SK-N-SH (cell line): ENCODE results near the gene ELFN2. TPM values are rescaled to one million over a fixed set of nuclear protein-coding genes. Genes with fewer than 3 reads are reported as not detected.

Source experiments
- CTCF ChIA-PET: fragments of 300-600, 350-600 bp; formaldehyde crosslinking; extraction: SDS; loops from one replicate; lab custom pipeline; 2021; lab: Yijun Ruan, JAX
- POLR2A ChIA-PET: fragments of 350-600 bp; sonication (Branson Sonifier 250); formaldehyde crosslinking; extraction: SDS; loops from one replicate; lab custom pipeline; 2020; ENCODE audit warnings: antibody characterized with exemption, inconsistent platforms; lab: Yijun Ruan, JAX
- DNase-seq: peaks from one replicate; pipeline ENCODE4 v3.0.0; 2012
- H2AFZ ChIP-seq: fragments of 200-600 bp; sonication (generic); 2 replicates; pipeline ENCODE4 v1.8.1; 2016; ENCODE audit warnings: antibody characterized with exemption, mild to moderate bottlenecking, low read depth
- H3F3A ChIP-seq: fragments of 200-600 bp; sonication (generic); replicated peaks from 2 replicates; pipeline ENCODE3; 2016; ENCODE audit warnings: antibody characterized with exemption, mild to moderate bottlenecking; ENCODE audit not compliant: insufficient read depth
- H3K27ac ChIP-seq, 2 experiments: fragments of 200-500 bp in 1 of 2; fragments of 200-600 bp in 1 of 2; sonication (Bioruptor generic) in 1 of 2; sonication (generic), shearing (Covaris generic) in 1 of 2; 2 replicates each; pipeline versions ENCODE4 v1.5.1 to v1.6.1; 2014 to 2016; ENCODE audit warnings: low read depth in 2 of 2, inconsistent platforms in 1 of 2, low read length in 1 of 2, mild to moderate bottlenecking in 1 of 2, mixed read lengths in 1 of 2
- H3K27me3 ChIP-seq: fragments of 200-600 bp; sonication (generic), shearing (Covaris generic); 2 replicates; pipeline ENCODE4 v1.6.1; 2016; ENCODE audit warnings: mixed run types; ENCODE audit not compliant: insufficient read depth
- H3K36me3 ChIP-seq, 2 experiments: fragments of 200-500 bp in 1 of 2; fragments of 200-600 bp in 1 of 2; sonication (Bioruptor generic) in 1 of 2; sonication (generic) in 1 of 2; replicated peaks in 1 of 2; 2 replicates each; pipeline versions ENCODE3 to v1.5.1; 2014 to 2016; ENCODE audit warnings: low read length in 1 of 2, mild to moderate bottlenecking in 1 of 2; ENCODE audit not compliant: insufficient read depth in 2 of 2, control insufficient read depth in 1 of 2
- H3K4me1 ChIP-seq, 2 experiments: fragments of 200-500 bp in 1 of 2; fragments of 200-600 bp in 1 of 2; sonication (Bioruptor generic) in 1 of 2; sonication (generic), shearing (Covaris generic) in 1 of 2; 2 replicates each; pipeline versions ENCODE4 v1.5.1 to v1.6.1; 2014 to 2016; ENCODE audit warnings: low read depth in 1 of 2, low read length in 1 of 2, mixed run types in 1 of 2; ENCODE audit not compliant: insufficient read depth in 2 of 2, control insufficient read depth in 1 of 2
- H3K4me2 ChIP-seq: fragments of 200-600 bp; sonication (generic), shearing (Covaris generic); 2 replicates; pipeline ENCODE4 v1.6.1; 2017; ENCODE audit warnings: mixed run types
- H3K4me3 ChIP-seq, 2 experiments: fragments of 200-500 bp in 1 of 2; fragments of 200-600 bp in 1 of 2; sonication (Bioruptor generic) in 1 of 2; sonication (generic), shearing (Covaris generic) in 1 of 2; 2 replicates each; pipeline versions ENCODE4 v1.5.1 to v1.8.1; 2014 to 2016; ENCODE audit warnings: low read depth in 2 of 2, inconsistent platforms in 1 of 2, low read length in 1 of 2, mild to moderate bottlenecking in 1 of 2, mixed read lengths in 1 of 2, moderate library complexity in 1 of 2
- H3K79me2 ChIP-seq: fragments of 200-600 bp; sonication (generic); 2 replicates; pipeline ENCODE4 v1.8.1; 2017; ENCODE audit warnings: mild to moderate bottlenecking; ENCODE audit not compliant: insufficient read depth
- H3K9ac ChIP-seq: fragments of 200-600 bp; sonication (generic); 2 replicates; pipeline ENCODE4 v1.6.1; 2017; ENCODE audit warnings: mixed run types
- H3K9me2 ChIP-seq: fragments of 200-600 bp; sonication (generic); 2 replicates; pipeline ENCODE4 v1.6.1; 2017; ENCODE audit warnings: mixed run types
- H3K9me3 ChIP-seq: fragments of 200-600 bp; sonication (generic); 2 replicates; pipeline ENCODE4 v1.6.1; 2017; ENCODE audit warnings: mixed run types, mild to moderate bottlenecking, moderate library complexity
- H4K20me1 ChIP-seq: fragments of 200-600 bp; sonication (generic); 2 replicates; pipeline ENCODE4 v1.6.1; 2017; ENCODE audit warnings: mild to moderate bottlenecking, mixed run types; ENCODE audit not compliant: insufficient read depth
- CTCF ChIP-seq: fragments of 200-600 bp; sonication (generic); IDR thresholded peaks from 2 replicates; pipeline ENCODE4 v1.6.1; 2017; ENCODE audit warnings: antibody characterized with exemption, mild to moderate bottlenecking, moderate library complexity
- EP300 ChIP-seq, 2 experiments: IDR thresholded peaks; 2 replicates each; pipeline versions ENCODE4 v1.4.0 to v1.6.1; 2012; ENCODE audit warnings: borderline replicate concordance in 1 of 2, low read depth in 1 of 2, low read length in 1 of 2
- EZH2phosphoT487 ChIP-seq: fragments of 200-600 bp; sonication (generic); IDR thresholded peaks from 2 replicates; pipeline ENCODE4 v1.6.1; 2017; ENCODE audit warnings: low read depth, mixed run types, mild to moderate bottlenecking, antibody characterized with exemption, moderate library complexity, borderline replicate concordance
- FOXJ3 ChIP-seq: sonication (generic); formaldehyde crosslinking; IDR thresholded peaks from 2 replicates; pipeline ENCODE4 v1.5.1; 2020; ENCODE audit warnings: mild to moderate bottlenecking, missing genetic modification reagents
- JUND ChIP-seq: IDR thresholded peaks from 2 replicates; pipeline ENCODE4 v1.4.0; 2012
- POLR2AphosphoS5 ChIP-seq: IDR thresholded peaks from 2 replicates; pipeline ENCODE4 v1.6.1; 2012; ENCODE audit warnings: low read depth, low read length
- RAD21 ChIP-seq: IDR thresholded peaks from 2 replicates; pipeline ENCODE4 v1.6.1; 2012; ENCODE audit warnings: mild to moderate bottlenecking, low read length
- RCOR1 ChIP-seq: fragments of 150-350 bp; IDR thresholded peaks from 2 replicates; pipeline ENCODE4 v1.6.1; 2017; ENCODE audit warnings: antibody characterized with exemption, low read length
- REST ChIP-seq: IDR thresholded peaks from 2 replicates; pipeline ENCODE4 v1.6.1; 2012; ENCODE audit warnings: mild to moderate bottlenecking, low read depth, low read length, moderate library complexity
- RXRA ChIP-seq: IDR thresholded peaks from 2 replicates; pipeline ENCODE4 v1.4.0; 2012; ENCODE audit warnings: low read depth, mild to moderate bottlenecking, borderline replicate concordance
- USF1 ChIP-seq: IDR thresholded peaks from 2 replicates; pipeline ENCODE4 v1.4.0; 2012; ENCODE audit warnings: low read depth, borderline replicate concordance
- YY1 ChIP-seq: IDR thresholded peaks from 2 replicates; pipeline ENCODE4 v1.4.0; 2012; ENCODE audit warnings: low read depth, mild to moderate bottlenecking
- WGBS: methylation state at CpG from one replicate; pipeline ENCODE4 v1.1.6; 2017; ENCODE audit warnings: low lambda C conversion rate; 5-methylcytosine and 5-hydroxymethylcytosine counted together
- polyA plus RNA-seq, 3 experiments: library from polyadenylated mRNA; depleted of rRNA; stranded (reverse); fragments of >200 nt; gene quantifications; 2 replicates each; pipeline ENCODE4 v1.2.3, GENCODE V29; 2012

ELFN2 gene
- polyA plus RNA-seq, 1 of the 3 experiments (the other 2 are of a cell fraction) = 2.8 TPM

- TF ChIP-seq CTCF (no peak), EZH2phosphoT487 (no peak), FOXJ3 (CRISPR knock-in tag) (no peak), RAD21 (no peak), RCOR1 (no peak), REST (no peak), USF1 (no peak), EP300 (IDR thresholded peaks at IDR 0.05; ENCODE audit: borderline replicate concordance in 1 of 2, low read depth in 1 of 2, low read length in 1 of 2) (no peak)
Observed at GRCh38 chr22:37460684-37461083, 33.4 kb upstream of the ELFN2 start (continued).

- 75% methylated on average over 9 of the region's 9 CpGs for WGBS
- H3K9me3 ChIP-seq = no peaks in the 10 kb centered on the region
- H2AFZ ChIP-seq = no peak overlapping the region
- H3F3A ChIP-seq = peaks cover 11% of the 10 kb centered on the region
- H3K27me3 ChIP-seq = no peaks in the 10 kb centered on the region
- no peak for DNase-seq
- peaks cover 16 to 23% of the 10 kb centered on the region in 2 experiments; a peak in 2 of 4 replicates for H3K4me1 ChIP-seq
- no peaks in the 10 kb centered on the region for H3K79me2 ChIP-seq
- CTCF ChIA-PET = interaction anchor here (0.7 to 9.3 kb wide), 13 partner anchors 10 to 199 kb away, joined by 3 to 203 read pairs (median 9); partner anchors contain the start of gene ELFN2
- H3K4me2 ChIP-seq = no peak overlapping the region
- no peaks in the 10 kb centered on the region for H4K20me1 ChIP-seq
- H3K36me3 ChIP-seq = no peaks in the 10 kb centered on the region
- TF ChIP-seq RXRA = no peak
- TF ChIP-seq RCOR1 = no peak
- no peak for TF ChIP-seq POLR2AphosphoS5
- no peak for TF ChIP-seq JUND
- no peak for TF ChIP-seq EP300 (IDR thresholded peaks at IDR 0.05; ENCODE audit: borderline replicate concordance in 1 of 2, low read depth in 1 of 2, low read length in 1 of 2)
- TF ChIP-seq YY1 = no peak
- H3K9me2 ChIP-seq = no peaks in the 10 kb centered on the region
- H3K9ac ChIP-seq = no peak overlapping the region
- no peak overlapping the region for H3K4me3 ChIP-seq
- no peak overlapping the region for H3K27ac ChIP-seq
- POLR2A ChIA-PET = no interaction called here
Observed at GRCh38 chr22:37459206-37459605, 31.9 kb upstream of the ELFN2 start.
